NT2/D1 (cell line): Measurements from ENCODE around the gene LAMC1.

ENCODE experiments used
- DNase-seq: peaks from one replicate; pipeline ENCODE4 v3.0.0-alpha.2; 2011; ENCODE audit warnings: low read depth, low spot score
- H3K27me3 ChIP-seq: 2 replicates; pipeline ENCODE4 v1.6.0; 2011; ENCODE audit warnings: mild to moderate bottlenecking; ENCODE audit not compliant: insufficient read length, insufficient read depth
- H3K36me3 ChIP-seq: 2 replicates; pipeline ENCODE4 v1.6.1; 2011; ENCODE audit warnings: mild to moderate bottlenecking, low read length, mixed read lengths; ENCODE audit not compliant: insufficient read depth, insufficient read length
- H3K4me1 ChIP-seq: 2 replicates; pipeline ENCODE4 v1.5.1; 2011; ENCODE audit not compliant: insufficient read depth, insufficient read length
- H3K4me3 ChIP-seq: 2 replicates; pipeline ENCODE4 v1.5.1; 2011; ENCODE audit warnings: low read depth; ENCODE audit not compliant: insufficient read length
- H3K9ac ChIP-seq: 2 replicates; pipeline ENCODE4 v1.6.0; 2011; ENCODE audit warnings: low read depth; ENCODE audit not compliant: insufficient read length
- H3K9me3 ChIP-seq: 2 replicates; pipeline ENCODE4 v1.5.1; 2011; ENCODE audit warnings: mild to moderate bottlenecking, low read length; ENCODE audit not compliant: insufficient read depth
- SUZ12 ChIP-seq: IDR thresholded peaks from 2 replicates; pipeline ENCODE4 v1.6.1; 2011; ENCODE audit not compliant: insufficient read length, insufficient read depth; ENCODE audit errors: extremely low read depth
- YY1 ChIP-seq: IDR thresholded peaks from 2 replicates; pipeline ENCODE4 v1.6.1; 2011; ENCODE audit not compliant: insufficient read length, insufficient read depth
- ZNF274 ChIP-seq: IDR thresholded peaks from 2 replicates; pipeline ENCODE4 v1.6.1; 2011; ENCODE audit warnings: mild to moderate bottlenecking, low read depth, low read length

LAMC1 gene

GRCh38 chr1:183023146-183023600, at the start of gene LAMC1:
LAMC1 (plus strand) TSS chr1:183023420; CDS start chr1:183023717, 297 bp downstream.
- no peak for TF ChIP-seq YY1
- TF ChIP-seq ZNF274 = no peak
- TF ChIP-seq SUZ12 = no peak
- peak within 1 kb of the TSS; percentile 95 for H3K9ac ChIP-seq

GRCh38 chr1:182974506-182975191, 48.6 kb upstream of the LAMC1 start:
- Histone ChIP-seq H3K36me3 (no peaks in the 10 kb centered on the region), H3K9me3 (no peaks in the 10 kb centered on the region), H3K9ac (no peak overlapping the region), H3K4me1 (no peaks in the 10 kb centered on the region), H3K4me3 (no peak overlapping the region), H3K27me3 (no peaks in the 10 kb centered on the region)
- no peak for DNase-seq
- TF ChIP-seq SUZ12 = no peak
- TF ChIP-seq ZNF274 = no peak
- TF ChIP-seq YY1 = no peak

More at GRCh38 chr1:183023146-183023600, at the start of gene LAMC1:
- Histone ChIP-seq H3K9me3 (no peaks in the 10 kb centered on the region), H3K4me3 (peak within 1 kb of the TSS; percentile 97), H3K27me3 (no peaks in the 10 kb centered on the region), H3K36me3 (peaks cover 16% of the 10 kb centered on the region), H3K4me1 (no peaks in the 10 kb centered on the region)
- DNase-seq = peak; percentile 96

GRCh38 chr1:182977480-182977879, 45.7 kb upstream of the LAMC1 start:
- H3K27me3 ChIP-seq = no peaks in the 10 kb centered on the region
- H3K36me3 ChIP-seq = no peaks in the 10 kb centered on the region
- H3K9ac ChIP-seq = no peak overlapping the region
- TF ChIP-seq ZNF274 (no peak), SUZ12 (no peak), YY1 (no peak)
- H3K4me3 ChIP-seq = no peak overlapping the region
- DNase-seq = no peak
- no peaks in the 10 kb centered on the region for H3K9me3 ChIP-seq
- no peaks in the 10 kb centered on the region for H3K4me1 ChIP-seq

DNA sequence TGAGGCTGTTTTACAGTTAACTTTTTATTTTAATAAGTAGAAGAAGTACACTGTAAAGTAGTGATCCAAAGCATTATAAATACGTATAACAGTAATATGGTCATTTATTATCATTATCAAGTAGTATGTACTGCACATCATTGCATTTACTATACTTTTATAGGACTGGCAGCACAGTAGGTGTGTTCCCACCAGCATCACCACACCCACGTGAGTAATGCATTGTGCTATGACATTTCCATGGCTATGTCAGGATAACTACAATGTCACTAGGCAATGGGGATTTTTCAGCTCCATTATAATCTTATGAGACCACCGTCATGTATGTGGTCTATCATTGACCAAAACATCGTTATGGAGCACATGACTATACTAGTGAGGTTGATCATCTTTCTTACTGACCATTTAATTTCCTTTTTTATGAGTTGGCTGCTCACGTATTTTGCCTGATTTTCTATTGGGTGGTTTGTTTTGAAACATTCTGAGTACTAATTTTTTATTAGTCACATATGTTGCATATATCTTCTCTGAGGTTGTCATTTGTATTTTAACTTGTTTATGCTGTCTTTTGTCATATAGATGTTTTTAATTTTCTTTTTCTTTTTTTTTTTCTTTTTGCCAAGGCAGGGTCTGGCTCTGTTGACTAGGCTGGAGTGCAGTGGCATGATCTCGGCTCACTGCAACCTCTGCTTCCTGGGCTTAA, 44.9 kb upstream of the LAMC1 start:
- Histone ChIP-seq H3K9ac (no peak overlapping the region), H3K4me3 (no peak overlapping the region), H3K4me1 (no peaks in the 10 kb centered on the region), H3K36me3 (no peaks in the 10 kb centered on the region), H3K9me3 (no peaks in the 10 kb centered on the region), H3K27me3 (no peaks in the 10 kb centered on the region)
- no peak for TF ChIP-seq ZNF274
- no peak for TF ChIP-seq YY1
- TF ChIP-seq SUZ12 = no peak
- no peak for DNase-seq

DNA sequence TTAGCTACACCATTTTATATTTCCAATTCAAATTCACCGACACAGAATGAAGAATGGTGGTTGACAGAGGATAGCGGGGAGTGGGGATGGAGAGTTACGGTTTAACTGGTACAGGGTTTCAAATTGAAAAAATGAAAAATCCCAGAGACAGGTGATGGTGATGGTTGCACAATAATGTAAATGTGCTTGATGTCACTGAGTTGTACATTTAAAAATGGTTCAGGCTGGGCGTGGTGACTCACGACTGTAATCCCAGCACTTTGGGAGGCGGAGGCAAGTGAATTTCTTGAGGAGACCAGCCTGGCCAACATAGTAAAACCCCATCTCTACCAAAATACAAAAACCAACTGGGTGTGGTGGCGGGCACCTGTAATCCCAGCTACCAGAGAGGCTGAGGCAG, 39.1 kb upstream of the LAMC1 start:
- Histone ChIP-seq H3K4me1 (no peaks in the 10 kb centered on the region), H3K4me3 (no peak overlapping the region), H3K36me3 (no peaks in the 10 kb centered on the region), H3K9me3 (no peaks in the 10 kb centered on the region), H3K9ac (no peak overlapping the region), H3K27me3 (no peaks in the 10 kb centered on the region)
- DNase-seq = no peak
- TF ChIP-seq SUZ12 (no peak), ZNF274 (no peak), YY1 (no peak)

GRCh38 chr1:182984621-182985020, 38.6 kb upstream of the LAMC1 start:
- no peak for TF ChIP-seq YY1
- no peak for TF ChIP-seq SUZ12
- TF ChIP-seq ZNF274 = no peak
- no peaks in the 10 kb centered on the region for H3K4me1 ChIP-seq

DNA sequence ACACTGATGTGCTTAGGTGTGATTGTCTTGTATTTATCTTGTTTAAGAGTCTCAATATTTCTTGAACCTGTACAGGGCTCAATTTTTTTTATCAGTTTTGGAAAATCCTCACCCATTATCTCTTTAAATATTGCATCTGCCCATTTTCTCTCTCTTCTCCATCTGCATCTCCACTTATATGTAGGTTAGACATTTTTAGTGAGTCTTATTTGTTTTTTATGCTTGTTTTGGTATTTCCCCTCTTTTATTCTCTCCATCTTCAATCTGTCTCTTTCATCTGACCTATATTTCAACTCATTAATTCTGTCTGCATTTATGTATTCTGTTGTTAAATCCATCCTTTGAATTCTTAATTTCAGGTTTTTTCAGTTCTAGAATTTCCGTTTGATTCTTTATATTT, 37.3 kb upstream of the LAMC1 start:
- no peaks in the 10 kb centered on the region for H3K27me3 ChIP-seq
- DNase-seq = no peak
- no peaks in the 10 kb centered on the region for H3K4me1 ChIP-seq
- TF ChIP-seq YY1 (no peak), SUZ12 (no peak), ZNF274 (no peak)
- H3K9ac ChIP-seq = no peak overlapping the region
- no peaks in the 10 kb centered on the region for H3K9me3 ChIP-seq
- no peak overlapping the region for H3K4me3 ChIP-seq
- no peaks in the 10 kb centered on the region for H3K36me3 ChIP-seq

More at GRCh38 chr1:182984621-182985020, 38.6 kb upstream of the LAMC1 start:
- H3K9ac ChIP-seq = no peak overlapping the region
- H3K9me3 ChIP-seq = no peaks in the 10 kb centered on the region
- H3K27me3 ChIP-seq = no peaks in the 10 kb centered on the region
- H3K4me3 ChIP-seq = no peak overlapping the region
- DNase-seq = no peak
- H3K36me3 ChIP-seq = no peaks in the 10 kb centered on the region
